Measurements from ENCODE around the gene JPH4. TPM values are rescaled to one million over a fixed set of nuclear protein-coding genes. Genes with fewer than 3 reads are reported as not detected.

Gene JPH4
- total and polyA plus RNA-seq, 2 donors (not counting 1 experiment from before 2014, with no cell fraction given), result not detected

- Mint-ChIP-seq H3K9me3 (ENCODE audit: insufficient read depth) (no peaks in the 10 kb centered on the region), H3K27ac (peak overlapping the region; percentile 46), H3K4me3 (peak overlapping the region; percentile 37), H3K27me3 (no peaks in the 10 kb centered on the region), H3K4me1 (peaks cover 38% of the 10 kb centered on the region)
- TF ChIP-seq, protein P1, sequence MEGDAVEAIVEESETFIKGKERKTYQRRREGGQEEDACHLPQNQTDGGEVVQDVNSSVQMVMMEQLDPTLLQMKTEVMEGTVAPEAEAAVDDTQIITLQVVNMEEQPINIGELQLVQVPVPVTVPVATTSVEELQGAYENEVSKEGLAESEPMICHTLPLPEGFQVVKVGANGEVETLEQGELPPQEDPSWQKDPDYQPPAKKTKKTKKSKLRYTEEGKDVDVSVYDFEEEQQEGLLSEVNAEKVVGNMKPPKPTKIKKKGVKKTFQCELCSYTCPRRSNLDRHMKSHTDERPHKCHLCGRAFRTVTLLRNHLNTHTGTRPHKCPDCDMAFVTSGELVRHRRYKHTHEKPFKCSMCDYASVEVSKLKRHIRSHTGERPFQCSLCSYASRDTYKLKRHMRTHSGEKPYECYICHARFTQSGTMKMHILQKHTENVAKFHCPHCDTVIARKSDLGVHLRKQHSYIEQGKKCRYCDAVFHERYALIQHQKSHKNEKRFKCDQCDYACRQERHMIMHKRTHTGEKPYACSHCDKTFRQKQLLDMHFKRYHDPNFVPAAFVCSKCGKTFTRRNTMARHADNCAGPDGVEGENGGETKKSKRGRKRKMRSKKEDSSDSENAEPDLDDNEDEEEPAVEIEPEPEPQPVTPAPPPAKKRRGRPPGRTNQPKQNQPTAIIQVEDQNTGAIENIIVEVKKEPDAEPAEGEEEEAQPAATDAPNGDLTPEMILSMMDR (IDR thresholded peaks at IDR 0.05), result no peak
- TF ChIP-seq EZH2 (IDR thresholded peaks at IDR 0.05; ENCODE audit: borderline replicate concordance, insufficient read depth, low read depth, low read length, poor library complexity, severe bottlenecking), result no peak
- Histone ChIP-seq H3K9ac (ENCODE audit: low read length) (no peak overlapping the region), H3K4me2 (replicated peaks; ENCODE audit: low read depth, low read length, poor library complexity, severe bottlenecking) (no peak overlapping the region), H3K4me1 (ENCODE audit: control insufficient read depth in 2 of 2, insufficient read depth in 2 of 2, low read length in 2 of 2) (peaks cover 15 to 23% of the 10 kb centered on the region in 2 donors), H3K9me3 (ENCODE audit: control extremely low read depth in 1 of 3, control insufficient read depth in 2 of 3, insufficient read depth in 1 of 3, low read length in 2 of 3) (no peaks in the 10 kb centered on the region), H3K36me3 (replicated peaks in 1 of 2; ENCODE audit: control extremely low read depth in 1 of 2, control insufficient read depth in 1 of 2, extremely low read depth in 1 of 2, insufficient read depth in 2 of 2, low read length in 1 of 2) (peaks cover 0 to 56% of the 10 kb centered on the region in 2 experiments), H2AFZ (ENCODE audit: insufficient read depth, low read depth, low read length, poor library complexity, severe bottlenecking) (no peak overlapping the region), H3K4me3 (ENCODE audit: control extremely low read depth in 1 of 5, extremely low read depth in 1 of 5, insufficient read depth in 1 of 5, low read depth in 2 of 5, low read length in 4 of 5) (no peak overlapping the region), H4K20me1 (ENCODE audit: control insufficient read depth, insufficient read depth, low read length, poor library complexity, severe bottlenecking) (peaks cover 26% of the 10 kb centered on the region), H3K27me3 (replicated peaks in 1 of 4; ENCODE audit: control extremely low read depth in 1 of 4, control insufficient read depth in 3 of 4, insufficient read depth in 4 of 4, low read length in 3 of 4) (no peaks in the 10 kb centered on the region), H3K79me2 (ENCODE audit: control insufficient read depth, insufficient read depth, low read length) (peaks cover 36% of the 10 kb centered on the region), H3K27ac (ENCODE audit: low read length in 2 of 2) (no peak overlapping the region)
- WGBS (ENCODE audit: insufficient coverage), result 97% methylated on average over 7 of the region's 11 CpGs
- intact Hi-C loops (cut with micrococcal nuclease), result loop anchor here (5.0 to 10.0 kb wide), 4 partner anchors 281 to 877 kb away; partner anchors contain the start of genes HOMEZ, PCK2 and SDR39U1
- ChIA-PET POLR2A (interaction anchor here (0.6 kb wide), 1 partner anchor 14 kb away, joined by 7 read pairs; no protein-coding TSS in a partner anchor), CTCF (interaction anchor here (4.1 to 9.3 kb wide), 2 partner anchors 8 to 87 kb away, joined by 24 to 61 read pairs; partner anchors contain the start of gene THTPA)
- no peak for ATAC-seq (ENCODE audit: low read depth)
- no peak for DNase-seq
These were observed 13.0 kb downstream of the JPH4 start for GRCh38 chr14:23565626-23566025.

GRCh38 chr14:23564876-23565275 is 13.7 kb downstream of the JPH4 start:
- no peaks in the 10 kb centered on the region for H3K27me3 ChIP-seq (replicated peaks in 1 of 4; ENCODE audit: control extremely low read depth in 1 of 4, control insufficient read depth in 3 of 4, insufficient read depth in 4 of 4, low read length in 3 of 4)
- peaks cover 28% of the 10 kb centered on the region for H4K20me1 ChIP-seq (ENCODE audit: control insufficient read depth, insufficient read depth, low read length, poor library complexity, severe bottlenecking)
- peaks cover 42% of the 10 kb centered on the region for H3K4me1 Mint-ChIP-seq
- CTCF ChIA-PET, result interaction anchor here (9.3 to 12.4 kb wide), 2 partner anchors 8 to 87 kb away, joined by 61 to 335 read pairs; partner anchors contain the start of gene THTPA
- DNase-seq (peak; percentile 9), ATAC-seq (ENCODE audit: low read depth) (no peak)
- no peak overlapping the region for H3K4me2 ChIP-seq (replicated peaks; ENCODE audit: low read depth, low read length, poor library complexity, severe bottlenecking)
- H2AFZ ChIP-seq (ENCODE audit: insufficient read depth, low read depth, low read length, poor library complexity, severe bottlenecking), result no peak overlapping the region
- no peaks in the 10 kb centered on the region for H3K9me3 Mint-ChIP-seq (ENCODE audit: insufficient read depth)
- H3K4me3 Mint-ChIP-seq, result peak overlapping the region; percentile 16
- H3K4me3 ChIP-seq (ENCODE audit: control extremely low read depth in 1 of 5, extremely low read depth in 1 of 5, insufficient read depth in 1 of 5, low read depth in 2 of 5, low read length in 4 of 5), result no peak overlapping the region
- H3K9ac ChIP-seq (ENCODE audit: low read length), result no peak overlapping the region
- peak overlapping the region; percentile 56 for H3K27ac Mint-ChIP-seq
- H3K27ac ChIP-seq (ENCODE audit: low read length in 2 of 2), result no peak overlapping the region
- WGBS (ENCODE audit: insufficient coverage), result 88% methylated on average over 2 of the region's 7 CpGs
- no peaks in the 10 kb centered on the region for H3K27me3 Mint-ChIP-seq
- POLR2A ChIA-PET, result interaction anchor here (0.6 kb wide), 1 partner anchor 13 kb away, joined by 7 read pairs; no protein-coding TSS in a partner anchor
- intact Hi-C loops (cut with micrococcal nuclease), result loop anchor here (5.0 to 10.0 kb wide), 4 partner anchors 280 to 877 kb away; partner anchors contain the start of genes HOMEZ, PCK2 and SDR39U1
- H3K4me1 ChIP-seq (ENCODE audit: control insufficient read depth in 2 of 2, insufficient read depth in 2 of 2, low read length in 2 of 2), result peaks cover 15 to 23% of the 10 kb centered on the region in 2 donors
- peaks cover 0 to 63% of the 10 kb centered on the region in 2 experiments for H3K36me3 ChIP-seq (replicated peaks in 1 of 2; ENCODE audit: control extremely low read depth in 1 of 2, control insufficient read depth in 1 of 2, extremely low read depth in 1 of 2, insufficient read depth in 2 of 2, low read length in 1 of 2)
- H3K9me3 ChIP-seq (ENCODE audit: control extremely low read depth in 1 of 3, control insufficient read depth in 2 of 3, insufficient read depth in 1 of 3, low read length in 2 of 3), result no peaks in the 10 kb centered on the region
- peaks cover 36% of the 10 kb centered on the region for H3K79me2 ChIP-seq (ENCODE audit: control insufficient read depth, insufficient read depth, low read length)
- no peak for TF ChIP-seq EZH2 (IDR thresholded peaks at IDR 0.05; ENCODE audit: borderline replicate concordance, insufficient read depth, low read depth, low read length, poor library complexity, severe bottlenecking)
- TF ChIP-seq, protein P1 (IDR thresholded peaks at IDR 0.05), result no peak
